ENCODE data around the gene IPO13.

IPO13 gene

DNA sequence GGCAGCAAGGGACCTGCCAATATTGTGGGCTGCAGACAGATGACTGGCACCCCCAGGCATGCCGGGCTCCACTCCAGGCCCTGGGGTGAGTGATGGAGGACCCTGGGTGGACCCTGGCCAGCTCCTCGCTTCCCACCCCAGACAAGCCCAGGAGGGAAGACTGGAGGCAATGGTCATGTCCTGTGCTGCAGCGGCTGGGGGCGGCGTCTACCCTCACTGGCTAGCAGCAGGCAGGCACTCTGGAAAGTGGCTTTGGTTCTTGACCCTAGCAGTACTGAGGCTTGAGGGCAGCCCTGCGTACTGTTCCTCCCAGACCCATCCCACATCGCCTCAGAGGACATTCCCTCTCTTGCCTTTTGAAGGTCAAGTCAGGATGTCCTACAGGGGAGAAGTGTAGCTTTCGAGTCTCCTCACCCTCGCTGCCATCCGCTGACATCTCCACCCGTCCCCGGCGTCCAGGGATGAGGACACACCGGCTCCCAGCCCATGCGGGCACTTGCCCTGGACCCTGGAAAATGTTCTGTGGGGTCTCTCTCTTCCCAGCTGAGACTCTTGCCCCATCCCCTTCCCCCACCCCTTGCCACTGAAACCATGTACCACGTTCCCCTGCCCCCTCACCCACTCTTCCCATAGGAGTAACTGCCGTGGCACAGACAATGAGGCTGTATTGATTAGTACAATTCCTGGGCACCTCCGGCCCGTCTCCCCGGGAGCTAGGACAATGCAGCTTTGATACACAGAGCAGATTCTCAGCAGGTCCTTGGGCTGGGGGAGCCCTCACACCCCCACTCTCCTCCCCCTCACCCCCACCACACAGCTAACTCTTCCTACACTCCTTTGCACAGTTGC, 69.5 kb downstream of the IPO13 start:
- no peak for DNase-seq

GRCh38 chr1:44016890-44017400, 70.2 kb downstream of the IPO13 start:
- DNase-seq: no peak

Measured in NCI-H187 treated with DMSO at 0.1 percent for 48 hours (cell line).